Astrocyte of the spinal cord (primary cell): ENCODE results near the gene STK35.
"Not testable (repeated sequence)": the region's sequence is repeated elsewhere in the genome, so short reads cannot be mapped to it uniquely, and the experiment has no call there.

Experiments used
- DNase-seq: peaks from one replicate; pipeline ENCODE4 v3.0.0; 2011; ENCODE audit warnings: low read depth, low spot score
- H3K4me3 ChIP-seq: 2 replicates; pipeline ENCODE4 v1.5.1; 2011; ENCODE audit warnings: low read depth, mild to moderate bottlenecking, low read length, moderate library complexity
- CTCF ChIP-seq: IDR thresholded peaks from 2 replicates; pipeline ENCODE4 v1.5.1; 2012; ENCODE audit warnings: low read depth, mild to moderate bottlenecking, low read length, inconsistent platforms
- in situ Hi-C: cut with HindIII; loops from 2 replicates; pipeline ENCODE4 v1.10.0; 2017; ENCODE audit warnings: low sequenced_read_pairs

Gene STK35

DNA sequence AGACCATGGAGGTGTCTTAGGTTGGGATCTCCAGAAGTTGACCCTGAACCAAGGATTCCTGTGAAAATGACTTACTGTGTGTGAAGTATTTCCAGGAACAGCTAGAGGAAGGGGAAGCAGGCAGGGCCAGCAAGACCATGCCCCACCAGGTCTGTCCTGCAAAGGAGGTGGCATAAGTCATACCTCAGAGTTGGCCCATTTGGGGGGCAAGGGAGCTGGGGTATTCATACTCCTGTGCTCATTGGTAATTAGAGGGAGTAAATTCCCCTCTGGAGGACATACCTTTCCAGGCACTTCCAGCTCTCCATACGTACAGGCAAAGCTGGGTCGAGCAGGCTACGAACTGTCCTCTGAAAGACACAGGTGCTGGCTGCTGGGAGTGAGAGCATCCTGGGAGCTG lies 72.4 kb downstream of the STK35 start:
- H3K4me3 ChIP-seq: no peak overlapping the region
- no peak for TF ChIP-seq CTCF

GRCh38 chr20:2176946-2177345 lies 75.3 kb downstream of the STK35 start:
- H3K4me3 ChIP-seq: no peak overlapping the region
- in situ Hi-C loops: no loop called here
- no peak for TF ChIP-seq CTCF
- no peak for DNase-seq

More for the DNA sequence above, 72.4 kb downstream of the STK35 start:
- DNase-seq: no peak
- in situ Hi-C loops: no loop called here

DNA sequence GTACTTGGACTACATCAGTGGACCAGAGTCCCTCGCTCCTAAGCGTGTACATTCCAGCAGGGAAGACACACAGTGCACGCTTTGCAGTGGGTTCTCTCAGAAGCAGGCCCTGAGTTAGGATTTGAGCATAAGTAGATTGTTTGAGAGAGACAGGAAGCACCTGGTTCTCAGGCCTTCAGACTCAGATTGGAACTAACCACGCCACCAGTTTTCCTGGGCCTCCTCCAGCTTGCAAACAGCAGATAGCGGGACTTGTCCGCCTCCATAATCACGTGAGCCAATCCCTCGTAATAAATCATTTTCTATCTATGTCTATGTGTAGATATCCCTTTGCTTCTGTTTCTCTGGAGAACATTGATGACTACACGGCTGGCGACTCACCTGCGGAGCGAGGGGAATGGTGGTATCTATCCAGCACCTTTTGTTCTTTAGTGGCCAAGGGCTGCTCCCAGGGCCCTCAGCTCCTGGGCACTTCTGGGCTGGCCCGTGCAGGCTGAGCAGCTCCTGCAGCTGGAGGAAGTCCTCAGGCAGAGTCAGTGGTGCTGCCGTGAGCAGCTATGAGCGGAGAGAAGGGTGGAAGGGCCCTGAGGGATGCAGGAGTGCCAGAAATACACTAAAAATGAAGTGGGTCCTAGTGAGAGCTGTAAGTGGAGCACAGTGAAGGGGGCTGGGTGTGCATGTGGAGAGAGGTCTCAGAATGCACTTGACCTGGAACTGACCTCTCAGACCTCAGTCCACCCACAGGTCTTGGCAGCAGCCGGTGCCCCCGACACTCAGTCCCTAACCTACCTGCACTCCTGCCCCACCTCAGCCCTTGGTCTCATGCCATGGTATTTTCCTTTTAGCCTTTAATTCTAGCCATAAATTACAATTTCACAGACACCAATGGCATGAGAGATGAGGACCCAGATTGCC lies 76.9 kb downstream of the STK35 start:
- DNase-seq: no peak
- TF ChIP-seq CTCF: no peak
- in situ Hi-C loops: no loop called here
- H3K4me3 ChIP-seq: no peak overlapping the region

DNA sequence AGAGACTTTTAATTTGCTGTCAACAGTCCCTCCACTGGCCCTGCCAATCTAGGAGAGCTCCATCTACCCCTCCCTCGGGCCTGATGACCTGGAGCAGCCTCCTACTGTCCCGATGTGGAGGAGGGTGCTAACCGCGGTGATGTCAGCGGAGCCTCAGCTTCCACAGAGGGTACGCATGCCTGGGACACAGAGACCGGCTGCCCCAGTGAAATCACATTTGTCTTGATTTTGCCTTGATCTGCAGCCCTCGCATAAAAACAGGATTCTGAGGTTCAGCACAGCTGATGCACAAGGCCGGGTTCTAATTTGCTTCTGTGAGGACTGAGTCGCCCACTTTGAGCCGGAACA lies 77.6 kb downstream of the STK35 start:
- in situ Hi-C loops: no loop called here
- TF ChIP-seq CTCF: no peak
- H3K4me3 ChIP-seq: no peak overlapping the region
- no peak for DNase-seq

- in situ Hi-C loops: no loop called here
- no peak overlapping the region for H3K4me3 ChIP-seq
- no peak for TF ChIP-seq CTCF
- DNase-seq: no peak
Observed at GRCh38 chr20:2179949-2180348, 78.3 kb downstream of the STK35 start.

DNA sequence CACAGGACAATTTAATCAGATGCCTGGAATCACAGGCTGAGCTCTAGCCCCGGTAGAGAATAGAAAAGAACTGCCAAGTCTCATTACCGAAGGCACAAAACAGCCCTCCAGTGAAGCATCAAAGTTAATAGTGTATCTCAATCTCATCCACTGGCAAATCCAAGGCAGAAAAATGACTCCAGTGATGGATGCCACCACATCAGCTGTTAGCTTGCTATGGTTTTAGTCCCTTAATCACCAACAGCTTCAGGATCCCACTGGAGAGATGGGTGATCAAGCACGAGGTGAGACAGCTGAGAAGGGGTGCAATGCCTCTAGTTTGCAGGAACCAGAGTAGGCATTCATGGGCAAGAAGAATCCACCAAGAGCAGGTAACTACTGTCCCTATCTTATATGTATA lies 81.8 kb downstream of the STK35 start:
- TF ChIP-seq CTCF: no peak
- no peak overlapping the region for H3K4me3 ChIP-seq
- in situ Hi-C loops: no loop called here

GRCh38 chr20:2184933-2185332 lies 83.3 kb downstream of the STK35 start:
- H3K4me3 ChIP-seq, DNase-seq, in situ Hi-C loops: not testable (repeated sequence)

More for the DNA sequence above, 81.8 kb downstream of the STK35 start:
- no peak for DNase-seq
